ENCODE results near the gene SF1.
"Not testable (repeated sequence)": the region's sequence is repeated elsewhere in the genome, so short reads cannot be mapped to it uniquely, and the experiment has no call there.

SF1 gene

DNA sequence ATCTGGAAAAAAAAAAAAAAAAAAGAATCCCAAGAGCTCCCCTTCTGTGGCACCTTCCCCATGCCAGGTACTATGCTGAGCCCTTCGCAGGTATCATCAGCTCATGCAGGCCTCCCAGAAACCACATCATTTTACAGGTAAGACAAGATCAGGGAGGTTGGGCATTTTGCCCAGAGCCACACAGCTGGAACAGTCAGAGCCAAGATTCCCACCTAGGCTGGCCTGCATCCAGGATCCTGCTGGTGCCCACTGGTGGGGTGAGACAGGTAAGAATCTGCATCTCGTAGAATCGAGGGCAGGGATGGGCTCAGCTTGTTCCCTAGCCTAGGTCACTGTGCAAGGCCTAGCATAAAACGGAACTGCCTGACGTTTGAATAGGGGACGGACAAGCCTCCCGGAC, 47.7 kb upstream of the SF1 start:
- Histone ChIP-seq H2BK12ac (ENCODE audit: low read length in 2 of 2) (no peak overlapping the region), H3K4ac (ENCODE audit: low read depth in 1 of 2, low read length in 2 of 2) (no peak overlapping the region)
- no peak for DNase-seq

GRCh38 chr11:64823568-64824119, 45.3 kb upstream of the SF1 start:
- WGBS = 71% methylated on average over 11 of the region's 11 CpGs
- Histone ChIP-seq H3K36me3 (ENCODE audit: control insufficient read depth in 1 of 2, insufficient read depth in 2 of 2, low read depth in 1 of 2, low read length in 2 of 2) (peaks cover 0 to 18% of the 10 kb centered on the region in 2 experiments), H3K27me3 (ENCODE audit: control insufficient read depth in 1 of 2, insufficient read depth in 1 of 2, low read length in 2 of 2) (peaks cover 0 to 19% of the 10 kb centered on the region in 2 experiments), H2BK5ac (ENCODE audit: low read depth, low read length, poor library complexity, severe bottlenecking) (no peak overlapping the region), H4K91ac (ENCODE audit: low read length) (no peak overlapping the region), H3K9ac (ENCODE audit: low read length) (no peak overlapping the region), H3K4ac (ENCODE audit: low read depth in 1 of 2, low read length in 2 of 2) (no peak overlapping the region), H2BK15ac (ENCODE audit: low read depth, poor library complexity, severe bottlenecking) (no peak overlapping the region), H3K18ac (ENCODE audit: low read depth in 1 of 2, low read length in 2 of 2) (no peak overlapping the region), H3K4me3 (ENCODE audit: insufficient read depth in 1 of 2, low read depth in 1 of 2, low read length in 2 of 2) (no peak overlapping the region), H3K14ac (ENCODE audit: low read length in 2 of 2) (no peak overlapping the region), H2AK5ac (ENCODE audit: low read length, severe bottlenecking) (no peak overlapping the region), H2BK12ac (ENCODE audit: low read length in 2 of 2) (no peak overlapping the region), H3K4me1 (ENCODE audit: control insufficient read depth, insufficient read depth, low read depth, low read length) (no peaks in the 10 kb centered on the region), H3K4me2 (ENCODE audit: low read length, poor library complexity, severe bottlenecking) (no peak overlapping the region), H2AFZ (ENCODE audit: low read depth, low read length) (no peak overlapping the region), H4K8ac (ENCODE audit: low read length) (no peak overlapping the region), H3K79me1 (replicated peaks; ENCODE audit: low read length, poor library complexity, severe bottlenecking) (no peaks in the 10 kb centered on the region), H2BK120ac (ENCODE audit: low read depth, low read length) (no peak overlapping the region), H3K27ac (ENCODE audit: low read length, poor library complexity, severe bottlenecking) (no peak overlapping the region), H3K23ac (ENCODE audit: low read length in 2 of 2) (no peak overlapping the region), H3K9me3 (ENCODE audit: control insufficient read depth, low read length) (no peaks in the 10 kb centered on the region)
- DNase-seq = no peak

More for the DNA sequence above, 47.7 kb upstream of the SF1 start:
- no peak overlapping the region for H2AFZ ChIP-seq (ENCODE audit: low read depth, low read length)
- no peak overlapping the region for H3K4me2 ChIP-seq (ENCODE audit: low read length, poor library complexity, severe bottlenecking)
- no peak overlapping the region for H3K18ac ChIP-seq (ENCODE audit: low read depth in 1 of 2, low read length in 2 of 2)
- H3K36me3 ChIP-seq (ENCODE audit: control insufficient read depth in 1 of 2, insufficient read depth in 2 of 2, low read depth in 1 of 2, low read length in 2 of 2) = peaks cover 0 to 29% of the 10 kb centered on the region in 2 experiments
- WGBS = 85% methylated on average over 7 of the region's 7 CpGs
- H3K14ac ChIP-seq (ENCODE audit: low read length in 2 of 2) = no peak overlapping the region
- H3K9ac ChIP-seq (ENCODE audit: low read length) = no peak overlapping the region
- no peak overlapping the region for H2AK5ac ChIP-seq (ENCODE audit: low read length, severe bottlenecking)
- peaks cover 0 to 22% of the 10 kb centered on the region in 2 experiments for H3K27me3 ChIP-seq (ENCODE audit: control insufficient read depth in 1 of 2, insufficient read depth in 1 of 2, low read length in 2 of 2)
- no peak overlapping the region for H3K27ac ChIP-seq (ENCODE audit: low read length, poor library complexity, severe bottlenecking)
- H2BK5ac ChIP-seq (ENCODE audit: low read depth, low read length, poor library complexity, severe bottlenecking) = no peak overlapping the region
- no peaks in the 10 kb centered on the region for H3K4me1 ChIP-seq (ENCODE audit: control insufficient read depth, insufficient read depth, low read depth, low read length)
- H3K4me3 ChIP-seq (ENCODE audit: insufficient read depth in 1 of 2, low read depth in 1 of 2, low read length in 2 of 2) = no peak overlapping the region
- no peak overlapping the region for H4K8ac ChIP-seq (ENCODE audit: low read length)
- no peak overlapping the region for H2BK15ac ChIP-seq (ENCODE audit: low read depth, poor library complexity, severe bottlenecking)
- H2BK120ac ChIP-seq (ENCODE audit: low read depth, low read length) = no peak overlapping the region
- no peak overlapping the region for H3K23ac ChIP-seq (ENCODE audit: low read length in 2 of 2)
- H4K91ac ChIP-seq (ENCODE audit: low read length) = no peak overlapping the region
- H3K9me3 ChIP-seq (ENCODE audit: control insufficient read depth, low read length) = no peaks in the 10 kb centered on the region
- no peaks in the 10 kb centered on the region for H3K79me1 ChIP-seq (replicated peaks; ENCODE audit: low read length, poor library complexity, severe bottlenecking)

DNA sequence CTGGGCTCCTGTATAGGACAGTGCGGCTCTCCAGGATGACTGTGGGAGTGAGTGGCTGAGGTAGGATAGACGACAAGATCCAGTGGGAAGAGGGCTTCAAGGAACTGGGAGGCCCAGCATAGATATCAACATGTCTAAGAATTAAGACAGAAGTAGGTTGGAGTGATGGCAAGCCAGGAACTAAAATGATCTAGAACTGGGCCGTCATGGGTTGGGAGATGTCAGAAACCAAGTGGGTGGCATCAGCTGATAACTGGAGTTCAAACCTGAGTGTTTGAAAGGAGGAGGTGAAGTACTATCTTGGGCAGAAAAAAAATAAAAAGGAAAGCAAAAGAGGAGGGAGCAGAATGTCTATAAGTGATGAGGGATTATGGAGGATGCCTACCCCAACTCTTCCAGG, 39.1 kb upstream of the SF1 start:
- H2BK15ac ChIP-seq (ENCODE audit: low read depth, poor library complexity, severe bottlenecking) = no peak overlapping the region
- H3K23ac ChIP-seq (ENCODE audit: low read length in 2 of 2) = no peak overlapping the region
- no peak overlapping the region for H3K4ac ChIP-seq (ENCODE audit: low read depth in 1 of 2, low read length in 2 of 2)
- H3K27me3 ChIP-seq (ENCODE audit: control insufficient read depth in 1 of 2, insufficient read depth in 1 of 2, low read length in 2 of 2) = no peaks in the 10 kb centered on the region
- H2BK120ac ChIP-seq (ENCODE audit: low read depth, low read length) = no peak overlapping the region
- no peak overlapping the region for H2AFZ ChIP-seq (ENCODE audit: low read depth, low read length)
- no peaks in the 10 kb centered on the region for H3K36me3 ChIP-seq (ENCODE audit: control insufficient read depth in 1 of 2, insufficient read depth in 2 of 2, low read depth in 1 of 2, low read length in 2 of 2)
- no peak for DNase-seq
- no peaks in the 10 kb centered on the region for H3K79me1 ChIP-seq (replicated peaks; ENCODE audit: low read length, poor library complexity, severe bottlenecking)
- H3K27ac ChIP-seq (ENCODE audit: low read length, poor library complexity, severe bottlenecking) = no peak overlapping the region
- no peak overlapping the region for H3K9ac ChIP-seq (ENCODE audit: low read length)
- H2AK5ac ChIP-seq (ENCODE audit: low read length, severe bottlenecking) = no peak overlapping the region
- H3K14ac ChIP-seq (ENCODE audit: low read length in 2 of 2) = no peak overlapping the region
- no peak overlapping the region for H3K18ac ChIP-seq (ENCODE audit: low read depth in 1 of 2, low read length in 2 of 2)
- no peak overlapping the region for H4K91ac ChIP-seq (ENCODE audit: low read length)
- H3K4me2 ChIP-seq (ENCODE audit: low read length, poor library complexity, severe bottlenecking) = no peak overlapping the region
- no peaks in the 10 kb centered on the region for H3K9me3 ChIP-seq (ENCODE audit: control insufficient read depth, low read length)
- peaks cover 3% of the 10 kb centered on the region for H3K4me1 ChIP-seq (ENCODE audit: control insufficient read depth, insufficient read depth, low read depth, low read length)
- no peak overlapping the region for H2BK5ac ChIP-seq (ENCODE audit: low read depth, low read length, poor library complexity, severe bottlenecking)
- H2BK12ac ChIP-seq (ENCODE audit: low read length in 2 of 2) = no peak overlapping the region
- WGBS = 94% methylated on average over 3 of the region's 3 CpGs
- H3K4me3 ChIP-seq (ENCODE audit: insufficient read depth in 1 of 2, low read depth in 1 of 2, low read length in 2 of 2) = no peak overlapping the region
- H4K8ac ChIP-seq (ENCODE audit: low read length) = no peak overlapping the region

- H3K9me3 ChIP-seq (ENCODE audit: control insufficient read depth, low read length); H3K9ac ChIP-seq (ENCODE audit: low read length); H2AK5ac ChIP-seq (ENCODE audit: low read length, severe bottlenecking); H2BK15ac ChIP-seq (ENCODE audit: low read depth, poor library complexity, severe bottlenecking); H4K91ac ChIP-seq (ENCODE audit: low read length); H3K4ac ChIP-seq (ENCODE audit: low read depth in 1 of 2, low read length in 2 of 2); H3K36me3 ChIP-seq (ENCODE audit: control insufficient read depth in 1 of 2, insufficient read depth in 2 of 2, low read depth in 1 of 2, low read length in 2 of 2); H2AFZ ChIP-seq (ENCODE audit: low read depth, low read length); H3K23ac ChIP-seq (ENCODE audit: low read length in 2 of 2); H3K18ac ChIP-seq (ENCODE audit: low read depth in 1 of 2, low read length in 2 of 2); H3K79me1 ChIP-seq (replicated peaks; ENCODE audit: low read length, poor library complexity, severe bottlenecking); H2BK12ac ChIP-seq (ENCODE audit: low read length in 2 of 2); H3K4me2 ChIP-seq (ENCODE audit: low read length, poor library complexity, severe bottlenecking); H2BK5ac ChIP-seq (ENCODE audit: low read depth, low read length, poor library complexity, severe bottlenecking); H3K14ac ChIP-seq (ENCODE audit: low read length in 2 of 2); H3K4me1 ChIP-seq (ENCODE audit: control insufficient read depth, insufficient read depth, low read depth, low read length); DNase-seq; H3K27me3 ChIP-seq (ENCODE audit: control insufficient read depth in 1 of 2, insufficient read depth in 1 of 2, low read length in 2 of 2); H3K4me3 ChIP-seq (ENCODE audit: insufficient read depth in 1 of 2, low read depth in 1 of 2, low read length in 2 of 2); H2BK120ac ChIP-seq (ENCODE audit: low read depth, low read length); H3K27ac ChIP-seq (ENCODE audit: low read length, poor library complexity, severe bottlenecking): not testable (repeated sequence)
- WGBS = 94% methylated on average over 5 of the region's 5 CpGs
- H4K8ac ChIP-seq (ENCODE audit: low read length) = peak overlapping the region; percentile 37
Measured at GRCh38 chr11:64815433-64815832, 37.1 kb upstream of the SF1 start.

Data from mesenchymal stem cell (in vitro differentiated cells and primary cell).